CD4-positive, alpha-beta T cell (primary cell): ENCODE measurements around the gene CHRDL2. TPM values are rescaled to one million over a fixed set of nuclear protein-coding genes. Genes with fewer than 3 reads are reported as not detected.

ENCODE experiments used
- ATAC-seq: fragments of 200-7000 bp; cut with Tn5 transposase; one replicate; pipeline ENCODE4 v1.10.0; 2022; ENCODE audit warnings: mild to moderate bottlenecking; ENCODE audit not compliant: poor library complexity
- CTCF ChIA-PET: fragments of 350-600 bp; sonication (Branson Sonifier 250); formaldehyde crosslinking; loops from one replicate; lab custom pipeline; 2021; ENCODE audit warnings: antibody characterized with exemption, inconsistent platforms; lab: Charles Lee
- POLR2A ChIA-PET: fragments of 350-600 bp; sonication (Branson Sonifier 250); formaldehyde crosslinking; loops from one replicate; lab custom pipeline; 2021; ENCODE audit warnings: antibody characterized with exemption, inconsistent platforms; lab: Charles Lee
- DNase-seq, 14 experiments: peaks; one replicate each; pipeline ENCODE4 v3.0.0-alpha.2; 2013 to 2020; ENCODE audit warnings: mixed read lengths in 2 of 14
- H3K27ac ChIP-seq, 2 donors: one replicate each; pipeline versions ENCODE4 v1.5.1 to v1.7.0; 2013; ENCODE audit warnings: low read length in 2 of 2, low read depth in 1 of 2, mild to moderate bottlenecking in 1 of 2
- H3K27me3 ChIP-seq, 2 experiments: 1 replicate in 1 of 2; 2 replicates in 1 of 2; pipeline versions ENCODE4 v1.6.1 to v1.7.0; 2013; ENCODE audit warnings: low read length in 2 of 2, control low read depth in 1 of 2, mild to moderate bottlenecking in 1 of 2, moderate library complexity in 1 of 2; ENCODE audit not compliant: insufficient read depth in 2 of 2, control insufficient read depth in 1 of 2
- H3K36me3 ChIP-seq: one replicate; pipeline ENCODE4 v1.6.1; 2013; ENCODE audit warnings: low read length, control low read depth; ENCODE audit not compliant: insufficient read depth
- H3K4me1 ChIP-seq: one replicate; pipeline ENCODE4 v1.6.1; 2013; ENCODE audit warnings: low read length, control low read depth; ENCODE audit not compliant: insufficient read depth
- H3K4me3 ChIP-seq: one replicate; pipeline ENCODE4 v1.5.1; 2013; ENCODE audit warnings: mild to moderate bottlenecking, low read length, moderate library complexity
- H3K9me3 ChIP-seq, 2 experiments: 1 replicate in 1 of 2; 2 replicates in 1 of 2; pipeline versions ENCODE4 v1.6.1 to v1.7.0; 2013; ENCODE audit warnings: low read length in 2 of 2, mild to moderate bottlenecking in 2 of 2, control low read depth in 1 of 2, moderate library complexity in 1 of 2; ENCODE audit not compliant: control insufficient read depth in 1 of 2, insufficient read depth in 1 of 2
- H3K27ac Mint-ChIP-seq: one replicate; pipeline ENCODE4 v1.8.0; 2020; ENCODE audit warnings: mixed read lengths
- H3K27me3 Mint-ChIP-seq: one replicate; pipeline ENCODE4 v1.8.0; 2021; ENCODE audit warnings: mixed read lengths
- H3K36me3 Mint-ChIP-seq: one replicate; pipeline ENCODE4 v1.8.0; 2021; ENCODE audit warnings: low read depth, mixed read lengths
- H3K4me1 Mint-ChIP-seq: one replicate; pipeline ENCODE4 v1.8.0; 2021; ENCODE audit warnings: low read depth, mixed read lengths
- H3K4me3 Mint-ChIP-seq: one replicate; pipeline ENCODE4 v1.8.0; 2020; ENCODE audit warnings: mild to moderate bottlenecking, mixed read lengths
- H3K9me3 Mint-ChIP-seq: one replicate; pipeline ENCODE4 v1.8.0; 2020; ENCODE audit warnings: mixed read lengths
- CTCF ChIP-seq: fragments of 200-600 bp; IDR thresholded peaks from one replicate; pipeline ENCODE4 v1.8.0; 2022; ENCODE audit warnings: antibody characterized with exemption, mild to moderate bottlenecking
- intact Hi-C, 2 experiments: fragments of 100-400 bp; cut with DNase I in 1 of 2; cut with micrococcal nuclease in 1 of 2; formaldehyde crosslinking; loops; one replicate each; pipeline versions ENCODE4 v1.15.1 to v1.9.0; 2023 to 2025; cut with DNase I, micrococcal nuclease
- total RNA-seq, 174 experiments: library from RNA in 2 of 174; stranded (reverse) in 2 of 174; gene quantifications; one replicate each; pipeline ENCODE4 v1.2.3 and lab custom pipeline; 2021 to 2026

The CHRDL2 gene
- total RNA-seq, 2 experiments from 2014 or later = not detected

- no peak for TF ChIP-seq CTCF
- POLR2A ChIA-PET = no interaction called here
- no peaks in the 10 kb centered on the region for H3K36me3 Mint-ChIP-seq
- H3K4me3 Mint-ChIP-seq = no peak overlapping the region
- Histone ChIP-seq H3K4me3 (no peak overlapping the region), H3K27ac (no peak overlapping the region), H3K36me3 (no peaks in the 10 kb centered on the region), H3K4me1 (peaks cover 4% of the 10 kb centered on the region), H3K27me3 (peaks cover 28 to 39% of the 10 kb centered on the region in 2 experiments), H3K9me3 (peaks cover 0 to 11% of the 10 kb centered on the region in 2 experiments)
- peaks cover 6% of the 10 kb centered on the region for H3K4me1 Mint-ChIP-seq
- no peaks in the 10 kb centered on the region for H3K9me3 Mint-ChIP-seq
- CTCF ChIA-PET = interaction anchor here (1.5 kb wide), 1 partner anchor 9 kb away, joined by 6 read pairs; no protein-coding TSS in a partner anchor
- H3K27me3 Mint-ChIP-seq = peaks cover 70% of the 10 kb centered on the region
- DNase-seq (no peak), ATAC-seq (no peak)
- H3K27ac Mint-ChIP-seq = no peak overlapping the region
- intact Hi-C loops = no loop called here
These were observed 3.3 kb upstream of the CHRDL2 start for GRCh38 chr11:74734559-74734925.

DNA sequence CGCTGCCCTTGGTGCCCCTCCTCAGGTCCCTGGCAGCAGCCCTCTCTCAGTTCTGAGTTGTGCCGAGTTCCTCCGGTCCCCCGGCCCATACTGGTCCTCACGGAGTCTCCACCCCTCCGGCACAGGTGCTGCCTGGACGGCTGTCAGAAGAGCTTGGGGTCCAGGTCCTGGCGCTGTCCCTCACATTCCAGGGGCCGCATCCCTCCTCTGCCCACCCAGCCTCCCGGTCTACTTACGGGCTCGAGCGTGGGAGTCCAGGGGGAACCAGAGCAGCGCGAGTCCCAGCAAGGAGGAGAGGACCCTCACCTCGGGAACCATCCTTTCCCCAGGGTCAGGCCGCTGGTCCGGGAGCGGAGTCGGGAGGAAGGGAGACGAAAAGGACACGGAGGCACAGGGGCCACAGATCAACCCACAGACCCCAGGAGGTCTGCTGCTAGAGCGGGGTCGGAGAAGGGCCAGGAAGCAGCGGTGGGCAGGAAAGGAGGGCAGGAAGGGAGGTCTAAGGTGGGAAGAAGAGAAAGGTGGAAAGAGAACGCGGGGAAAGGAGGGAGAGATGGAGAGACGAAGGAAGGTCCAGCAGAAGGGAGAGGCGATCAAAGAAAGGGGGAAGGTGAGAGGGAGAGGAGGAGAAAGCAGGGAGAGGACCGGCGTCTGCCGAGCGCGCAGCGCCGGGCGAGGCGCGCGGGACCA is 510 bp downstream of the CHRDL2 start:
- intact Hi-C loops = no loop called here
- CTCF ChIA-PET = no interaction called here

DNA sequence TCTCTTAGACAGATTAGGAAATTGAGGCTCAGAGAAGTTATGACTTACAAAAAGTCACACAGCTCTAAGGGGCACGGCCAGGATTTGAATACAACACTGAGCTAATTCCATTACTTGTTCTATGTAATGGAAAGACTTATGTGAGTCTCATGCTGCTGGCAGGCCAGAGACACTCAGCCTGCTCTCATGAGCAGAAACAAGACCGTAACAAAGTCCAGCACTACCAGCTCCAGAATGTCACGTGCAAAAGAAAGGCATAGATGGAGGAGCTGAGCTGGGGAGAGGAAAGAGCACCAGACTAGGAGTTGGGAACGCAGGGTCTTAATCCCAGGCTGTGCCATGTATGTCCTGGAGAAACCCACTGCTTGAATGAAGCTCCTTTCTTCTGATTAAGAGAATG is 1.8 kb downstream of the CHRDL2 start:
- H3K36me3 Mint-ChIP-seq = no peaks in the 10 kb centered on the region
- intact Hi-C loops = loop anchor here in 1 of 2 experiments (5.0 kb wide), 1 partner anchor 277 kb away; no protein-coding TSS in a partner anchor

More for the DNA sequence above, 510 bp downstream of the CHRDL2 start:
- Mint-ChIP-seq H3K27me3 (peaks cover 67% of the 10 kb centered on the region), H3K4me1 (peaks cover 5% of the 10 kb centered on the region), H3K36me3 (no peaks in the 10 kb centered on the region), H3K27ac (no peak overlapping the region), H3K9me3 (no peaks in the 10 kb centered on the region), H3K4me3 (no peak overlapping the region)
- Histone ChIP-seq H3K27me3 (peaks cover 28 to 39% of the 10 kb centered on the region in 2 experiments), H3K36me3 (no peaks in the 10 kb centered on the region), H3K27ac (no peak overlapping the region), H3K9me3 (peaks cover 0 to 11% of the 10 kb centered on the region in 2 experiments), H3K4me1 (peaks cover 10% of the 10 kb centered on the region), H3K4me3 (no peak overlapping the region)
- no peak for DNase-seq
- POLR2A ChIA-PET = no interaction called here
- TF ChIP-seq CTCF = no peak
- no peak for ATAC-seq

More for the DNA sequence above, 1.8 kb downstream of the CHRDL2 start:
- H3K4me3 Mint-ChIP-seq = no peak overlapping the region
- H3K27ac Mint-ChIP-seq = no peak overlapping the region
- H3K36me3 ChIP-seq = no peaks in the 10 kb centered on the region
- H3K27me3 ChIP-seq = peaks cover 25 to 33% of the 10 kb centered on the region in 2 experiments
- peaks cover 5% of the 10 kb centered on the region for H3K4me1 Mint-ChIP-seq
- no peak for TF ChIP-seq CTCF
- peaks cover 55% of the 10 kb centered on the region for H3K27me3 Mint-ChIP-seq
- POLR2A ChIA-PET = no interaction called here
- CTCF ChIA-PET = interaction anchor here (1.5 kb wide), 1 partner anchor 10 kb away, joined by 5 read pairs; no protein-coding TSS in a partner anchor
- no peaks in the 10 kb centered on the region for H3K9me3 Mint-ChIP-seq
- peaks cover 0 to 11% of the 10 kb centered on the region in 2 experiments for H3K9me3 ChIP-seq
- H3K4me1 ChIP-seq = peaks cover 10% of the 10 kb centered on the region
- H3K4me3 ChIP-seq = no peak overlapping the region
- DNase-seq = no peak
- ATAC-seq = no peak
- H3K27ac ChIP-seq = no peak overlapping the region
